Kidney (tissue), 14 donors: Measurements from ENCODE around the gene UGCG. TPM values are rescaled to one million over a fixed set of nuclear protein-coding genes. Genes with fewer than 3 reads are reported as not detected.

Source experiments
- DNase-seq, 5 donors: peaks; one replicate each; pipeline ENCODE4 v3.0.0-alpha.2; 2013 to 2020
- FAIRE-seq: peaks from 2 replicates; lab custom pipeline; 2012; peaks lifted over from hg19 to GRCh38; lab: Jason Lieb, UNC
- H3K27ac ChIP-seq, 2 donors: one replicate each; pipeline ENCODE4 v1.7.0; 2013; ENCODE audit warnings: low read depth in 2 of 2, low read length in 2 of 2, inconsistent platforms in 1 of 2
- H3K27me3 ChIP-seq: one replicate; pipeline ENCODE4 v1.7.1; 2013; ENCODE audit warnings: low read length, inconsistent platforms; ENCODE audit not compliant: control insufficient read depth, insufficient read depth
- H3K36me3 ChIP-seq, 3 donors: one replicate each; pipeline versions ENCODE4 v1.7.0 to v1.7.1; 2013; ENCODE audit warnings: low read length in 3 of 3, control low read depth in 1 of 3, inconsistent platforms in 1 of 3; ENCODE audit not compliant: insufficient read depth in 3 of 3, control insufficient read depth in 2 of 3
- H3K4me1 ChIP-seq, 3 donors: one replicate each; pipeline versions ENCODE4 v1.7.0 to v1.7.1; 2013; ENCODE audit warnings: low read length in 3 of 3, inconsistent platforms in 1 of 3, low read depth in 1 of 3; ENCODE audit not compliant: control insufficient read depth in 2 of 3, insufficient read depth in 2 of 3
- H3K4me3 ChIP-seq, 3 donors: one replicate each; pipeline versions ENCODE4 v1.7.0 to v1.8.1; 2013; ENCODE audit warnings: low read length in 3 of 3, control low read depth in 1 of 3, inconsistent platforms in 1 of 3
- H3K9ac ChIP-seq, 3 donors: one replicate each; pipeline versions ENCODE4 v1.7.0 to v1.7.1; 2013; ENCODE audit warnings: low read length in 3 of 3, control low read depth in 1 of 3, inconsistent platforms in 1 of 3
- H3K9me3 ChIP-seq, 3 donors: one replicate each; pipeline versions ENCODE4 v1.7.0 to v1.7.1; 2013; ENCODE audit warnings: low read length in 3 of 3, control low read depth in 1 of 3, inconsistent platforms in 1 of 3; ENCODE audit not compliant: control insufficient read depth in 2 of 3, insufficient read depth in 1 of 3
- CTCF ChIP-seq: IDR thresholded peaks from 3 replicates; pipeline ENCODE4 v1.5.1; 2012; ENCODE audit warnings: mild to moderate bottlenecking, moderate library complexity, borderline replicate concordance; ENCODE audit not compliant: insufficient read depth; ENCODE audit errors: extremely low read depth
- intact Hi-C: fragments of 100-400 bp; cut with DNase I; formaldehyde crosslinking; loops from one replicate; pipeline ENCODE4 v1.11.1; 2022
- polyA plus RNA-seq: library from polyadenylated mRNA; stranded (reverse); fragments of 350-450 nt; fragmentation: Illumina TruSeq; extraction: RNeasy Lipid Tissue Mini Kit (QIAGEN cat#74804); gene quantifications from one replicate; pipeline ENCODE4 v1.2.3, GENCODE V29; 2014; ENCODE audit warnings: low read depth, low replicate concordance; ENCODE audit not compliant: insufficient read depth
- total RNA-seq: library from RNA; stranded (reverse); fragmentation: NEBNext Ultra II Directional; extraction: Animal tissue kit (Norgen Biotek cat#: 25700); gene quantifications from one replicate; pipeline ENCODE4 v1.2.1, GENCODE V29; 2021
- donor health status: control.
- donor health status: control.
- donor health status: control.
- donor health status: control.
- donor health status: control.
- donor health status: DM: yes; HTN: yes; CAD: no.
- donor health status: Normal renal cell carcinoma (clear cell type).

Gene UGCG
- total and polyA plus RNA-seq, 2 donors from 2014 or later, result 20.8 to 113 TPM

GRCh38 chr9:111863636-111864035 lies 33.0 kb upstream of the UGCG start:
- FAIRE-seq (no peak), DNase-seq (no peak)
- no peaks in the 10 kb centered on the region for H3K27me3 ChIP-seq
- no peaks in the 10 kb centered on the region for H3K4me1 ChIP-seq
- H3K36me3 ChIP-seq, result no peaks in the 10 kb centered on the region
- H3K4me3 ChIP-seq, result no peak overlapping the region
- intact Hi-C loops, result no loop called here
- no peak overlapping the region for H3K27ac ChIP-seq
- TF ChIP-seq CTCF, result no peak
- H3K9ac ChIP-seq, result no peak overlapping the region
- no peaks in the 10 kb centered on the region for H3K9me3 ChIP-seq

- DNase-seq (no peak), FAIRE-seq (no peak)
- Histone ChIP-seq H3K9ac (no peak overlapping the region), H3K36me3 (no peaks in the 10 kb centered on the region), H3K27me3 (no peaks in the 10 kb centered on the region), H3K4me3 (no peak overlapping the region), H3K9me3 (no peaks in the 10 kb centered on the region), H3K4me1 (no peaks in the 10 kb centered on the region), H3K27ac (no peak overlapping the region)
- TF ChIP-seq CTCF, result no peak
- intact Hi-C loops, result no loop called here
These were observed 29.6 kb upstream of the UGCG start for GRCh38 chr9:111866976-111867375.

- Histone ChIP-seq H3K9me3 (no peaks in the 10 kb centered on the region), H3K9ac (no peak overlapping the region), H3K4me1 (no peaks in the 10 kb centered on the region), H3K36me3 (no peaks in the 10 kb centered on the region), H3K27ac (no peak overlapping the region), H3K4me3 (no peak overlapping the region), H3K27me3 (no peaks in the 10 kb centered on the region)
- no peak for TF ChIP-seq CTCF
- no peak for DNase-seq
- intact Hi-C loops, result no loop called here
- no peak for FAIRE-seq
These were observed 28.1 kb upstream of the UGCG start for GRCh38 chr9:111868475-111868874.

- Histone ChIP-seq H3K27ac (no peak overlapping the region), H3K36me3 (no peaks in the 10 kb centered on the region), H3K27me3 (no peaks in the 10 kb centered on the region), H3K4me1 (no peaks in the 10 kb centered on the region), H3K9me3 (no peaks in the 10 kb centered on the region), H3K9ac (no peak overlapping the region), H3K4me3 (no peak overlapping the region)
- DNase-seq (no peak), FAIRE-seq (no peak)
- intact Hi-C loops, result no loop called here
- TF ChIP-seq CTCF, result no peak
These were observed 25.7 kb upstream of the UGCG start for GRCh38 chr9:111870774-111871498.
